Activated naive CD8-positive, alpha-beta T cell treated with anti-CD3 and anti-CD28 coated beads, Interleukin-2, amount 50 U/mL, for 24 hours (primary cell): ENCODE data around the gene NOM1.

Experiments used
- ATAC-seq: fragments of 150-1000 bp; cut with Tn5 transposase; one replicate; pipeline ENCODE4 v1.10.0; 2021
- DNase-seq: peaks from one replicate; pipeline ENCODE4 v3.0.0; 2021
- H3K27ac Mint-ChIP-seq: one replicate; pipeline ENCODE4 v1.8.0; 2021; ENCODE audit warnings: mild to moderate bottlenecking, mixed read lengths
- H3K27me3 Mint-ChIP-seq: one replicate; pipeline ENCODE4 v1.8.0; 2021; ENCODE audit warnings: mixed read lengths
- H3K36me3 Mint-ChIP-seq: one replicate; pipeline ENCODE4 v1.8.0; 2021; ENCODE audit warnings: low read depth, mixed read lengths
- H3K4me1 Mint-ChIP-seq: one replicate; pipeline ENCODE4 v1.8.0; 2021; ENCODE audit warnings: mixed read lengths
- H3K4me3 Mint-ChIP-seq: one replicate; pipeline ENCODE4 v1.8.0; 2021; ENCODE audit warnings: mild to moderate bottlenecking, moderate library complexity, mixed read lengths
- H3K9me3 Mint-ChIP-seq: one replicate; pipeline ENCODE4 v1.8.0; 2021; ENCODE audit warnings: mixed read lengths

The NOM1 gene

DNA sequence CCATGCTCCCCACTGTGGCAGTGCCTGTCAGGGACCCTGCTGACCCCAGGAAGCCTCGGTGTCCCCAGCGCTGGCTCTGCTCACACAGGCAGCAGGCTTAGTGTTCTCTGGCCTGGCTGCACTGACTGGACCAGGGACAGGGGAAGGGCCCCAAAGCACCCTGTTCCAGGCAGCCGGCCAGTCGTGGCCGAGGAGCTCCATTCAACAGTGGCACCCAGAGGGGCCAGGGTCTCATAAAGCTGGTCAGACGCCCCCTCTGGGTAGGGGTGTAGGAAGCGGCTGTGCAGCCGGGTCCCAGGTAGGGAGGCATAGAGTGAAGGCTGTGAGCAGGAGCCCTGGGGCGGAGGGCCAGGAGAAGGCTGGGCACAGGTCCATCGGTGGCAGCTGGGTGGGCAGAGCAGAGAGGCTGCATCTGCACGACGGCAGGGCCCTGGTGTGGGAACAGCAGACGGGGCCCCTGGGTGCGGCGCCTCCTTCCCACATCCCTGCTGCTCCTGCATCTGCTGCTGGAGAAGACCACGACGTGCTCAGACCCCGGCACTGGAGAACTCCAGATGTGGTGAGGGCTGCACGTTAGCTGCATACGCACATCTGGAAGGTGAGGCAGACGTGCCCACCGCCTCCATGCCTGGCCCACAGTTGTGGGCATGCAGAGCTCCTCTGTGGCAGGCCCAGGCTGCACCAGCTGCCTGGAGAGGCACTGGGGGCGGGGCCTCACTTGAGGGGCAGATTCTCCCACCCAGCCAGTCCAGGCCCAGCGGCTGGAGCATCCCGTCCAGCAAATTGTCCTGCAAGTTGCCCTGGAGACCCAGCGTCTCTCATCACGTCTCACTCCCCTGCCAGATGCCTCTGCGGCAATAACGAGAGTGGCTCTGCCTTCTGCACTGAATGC lies 35.8 kb downstream of the NOM1 start:
- Mint-ChIP-seq H3K27me3 (peaks cover under 1% of the 10 kb centered on the region), H3K9me3 (no peaks in the 10 kb centered on the region), H3K4me1 (no peaks in the 10 kb centered on the region), H3K4me3 (no peak overlapping the region), H3K36me3 (no peaks in the 10 kb centered on the region), H3K27ac (no peak overlapping the region)
- DNase-seq (no peak), ATAC-seq (no peak)

DNA sequence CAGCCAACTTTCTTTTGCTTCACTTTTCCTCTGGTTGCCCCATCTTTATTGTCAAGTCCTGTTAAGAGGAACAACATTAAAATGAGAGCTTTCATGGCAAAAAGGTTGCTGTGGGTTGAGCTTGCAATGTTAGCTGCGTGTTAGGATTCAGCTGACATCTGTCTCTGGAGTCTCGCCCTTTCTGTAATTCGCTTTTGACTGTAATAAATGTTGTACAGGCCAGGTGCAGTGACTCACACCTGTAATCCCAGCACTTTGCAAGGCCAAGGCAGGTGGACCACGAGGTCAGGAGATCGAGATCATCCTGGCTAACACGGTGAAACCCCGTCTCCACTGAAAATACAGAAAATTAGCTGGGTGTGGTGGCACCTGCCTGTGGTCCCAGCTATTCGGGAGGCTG lies 36.9 kb downstream of the NOM1 start:
- Mint-ChIP-seq H3K36me3 (no peaks in the 10 kb centered on the region), H3K9me3 (no peaks in the 10 kb centered on the region), H3K27ac (no peak overlapping the region), H3K4me3 (no peak overlapping the region), H3K4me1 (no peaks in the 10 kb centered on the region), H3K27me3 (peaks cover 2% of the 10 kb centered on the region)
- ATAC-seq (no peak), DNase-seq (no peak)

DNA sequence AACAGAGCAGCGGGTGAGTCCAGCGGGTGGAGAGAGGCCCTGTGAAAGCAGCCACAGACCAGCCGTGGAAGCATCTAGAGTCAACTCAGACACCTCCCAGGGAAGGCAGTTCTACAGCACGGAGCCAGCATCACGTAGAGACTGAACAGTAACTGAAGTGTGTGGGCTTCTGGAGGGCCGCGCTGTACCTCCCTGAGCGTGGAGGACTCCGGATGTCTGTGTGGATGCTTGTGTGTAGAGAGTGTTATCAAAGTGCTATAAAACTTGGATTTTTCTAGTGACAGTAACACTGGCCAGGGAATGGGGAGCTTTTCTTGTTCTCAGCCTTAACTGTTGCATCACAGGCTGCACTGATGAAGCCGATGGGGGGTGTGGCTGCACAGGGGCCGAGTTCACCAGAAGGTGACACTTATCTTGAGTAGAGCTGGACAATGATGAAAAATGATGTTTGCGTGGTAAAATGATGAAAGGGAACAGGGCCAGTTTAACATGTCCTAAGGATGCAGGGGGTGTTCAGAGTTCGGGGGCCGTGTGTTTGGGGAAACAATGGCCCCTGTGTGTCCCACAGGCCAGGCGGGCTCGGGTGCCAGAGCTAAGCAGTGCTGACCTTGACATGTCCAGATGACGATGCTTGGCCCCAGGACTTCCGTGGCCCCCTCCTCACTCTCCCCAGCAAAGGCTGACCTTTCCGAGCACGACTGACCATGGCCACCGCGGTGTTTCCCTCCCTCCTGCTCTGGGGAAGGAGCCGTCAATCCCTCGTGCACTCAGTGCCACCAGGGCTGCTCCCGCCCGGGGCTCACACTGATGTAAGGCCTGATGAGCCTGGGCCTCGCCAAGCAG lies 39.1 kb downstream of the NOM1 start:
- DNase-seq (no peak), ATAC-seq (no peak)
- Mint-ChIP-seq H3K27me3 (peaks cover 9% of the 10 kb centered on the region), H3K9me3 (no peaks in the 10 kb centered on the region), H3K4me1 (no peaks in the 10 kb centered on the region), H3K27ac (no peak overlapping the region), H3K4me3 (no peak overlapping the region), H3K36me3 (no peaks in the 10 kb centered on the region)

DNA sequence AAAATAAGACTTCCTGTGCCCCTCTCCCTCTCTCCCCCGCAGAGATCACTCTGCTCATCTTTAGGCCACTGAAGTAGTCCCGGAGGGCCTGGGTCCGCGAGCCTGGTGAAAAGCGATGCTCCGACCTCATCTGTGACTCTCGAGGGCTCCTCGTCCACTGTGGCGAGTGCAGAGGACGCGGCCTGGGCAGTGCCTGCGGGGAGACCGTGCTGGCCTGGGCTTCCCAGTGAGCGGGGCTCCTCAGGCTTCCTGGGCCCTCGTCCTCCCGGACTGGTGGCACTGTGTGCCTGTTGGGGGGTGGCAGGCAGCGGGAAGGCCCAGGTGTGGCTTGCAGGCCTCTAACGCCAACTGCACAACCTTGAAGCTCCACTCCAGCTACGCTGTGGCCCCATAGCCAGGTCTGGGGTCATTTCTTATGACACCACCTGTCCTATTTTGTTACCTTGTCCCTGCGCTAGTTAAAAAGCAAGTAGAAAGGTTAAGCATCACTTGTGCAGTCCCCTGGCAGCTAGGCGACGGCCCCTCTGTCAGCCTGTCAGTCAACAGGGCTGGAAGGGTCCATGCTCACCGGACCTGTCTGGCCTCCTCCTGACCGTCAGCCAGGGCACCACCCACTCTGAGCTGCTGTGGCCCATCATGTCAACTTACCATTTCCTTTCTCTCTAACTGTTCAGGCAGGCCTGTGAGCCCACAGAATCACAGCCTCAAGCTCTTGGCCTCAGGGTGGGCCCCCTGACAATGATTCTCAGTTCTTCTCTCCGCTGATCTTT lies 40.4 kb downstream of the NOM1 start:
- H3K9me3 Mint-ChIP-seq, result no peaks in the 10 kb centered on the region
- H3K27ac Mint-ChIP-seq, result no peak overlapping the region
- peaks cover 18% of the 10 kb centered on the region for H3K27me3 Mint-ChIP-seq
- no peaks in the 10 kb centered on the region for H3K4me1 Mint-ChIP-seq
- ATAC-seq (no peak), DNase-seq (no peak)
- no peak overlapping the region for H3K4me3 Mint-ChIP-seq
- no peaks in the 10 kb centered on the region for H3K36me3 Mint-ChIP-seq

DNA sequence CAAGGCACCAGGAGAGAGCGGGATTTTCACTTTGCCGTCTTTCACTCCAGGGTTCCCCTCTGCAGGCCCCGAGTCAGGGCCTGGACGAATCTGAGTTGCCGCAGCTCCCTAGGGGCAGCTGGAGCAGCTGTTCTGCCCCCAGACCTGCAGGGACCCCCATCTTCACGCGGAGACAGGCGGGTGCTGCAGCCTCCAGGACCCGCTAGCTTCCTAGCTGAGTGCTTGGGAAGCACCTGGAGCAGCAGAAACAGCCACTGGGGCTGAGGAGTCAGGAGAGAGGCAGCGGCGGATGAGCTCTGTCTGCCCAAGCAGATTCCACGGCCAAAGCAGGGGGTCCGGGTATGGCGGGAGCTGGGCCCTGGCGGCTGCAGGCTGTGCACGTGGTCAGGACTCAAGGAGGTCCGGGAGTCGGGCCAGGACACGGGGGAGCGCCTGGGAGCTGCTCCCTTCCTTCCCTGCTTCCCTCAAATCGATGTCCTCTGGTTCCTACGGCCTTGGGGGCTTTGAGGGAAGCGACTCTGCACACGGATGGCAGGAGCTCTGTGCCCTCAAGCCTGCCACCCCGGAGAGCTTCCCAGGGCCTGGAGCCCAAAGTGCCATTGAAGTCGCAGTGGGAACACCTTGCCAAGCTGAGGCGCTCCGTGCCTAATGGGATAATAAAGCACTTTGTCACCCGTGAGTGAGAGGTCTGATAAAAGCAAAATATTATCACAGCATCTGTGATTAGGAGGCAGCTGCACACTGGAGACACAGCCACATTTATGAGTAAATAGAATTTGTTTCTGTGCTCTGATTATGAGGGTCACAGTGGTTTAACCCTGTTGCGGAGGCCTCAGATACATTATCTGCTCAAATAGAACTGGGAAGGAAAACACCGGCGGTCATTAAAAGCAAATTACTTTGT lies 43.8 kb downstream of the NOM1 start:
- no peak for ATAC-seq
- DNase-seq, result no peak
- H3K9me3 Mint-ChIP-seq, result no peaks in the 10 kb centered on the region
- H3K4me3 Mint-ChIP-seq, result no peak overlapping the region
- H3K36me3 Mint-ChIP-seq, result no peaks in the 10 kb centered on the region
- H3K27me3 Mint-ChIP-seq, result peaks cover 43% of the 10 kb centered on the region
- H3K27ac Mint-ChIP-seq, result no peak overlapping the region
- no peaks in the 10 kb centered on the region for H3K4me1 Mint-ChIP-seq

DNA sequence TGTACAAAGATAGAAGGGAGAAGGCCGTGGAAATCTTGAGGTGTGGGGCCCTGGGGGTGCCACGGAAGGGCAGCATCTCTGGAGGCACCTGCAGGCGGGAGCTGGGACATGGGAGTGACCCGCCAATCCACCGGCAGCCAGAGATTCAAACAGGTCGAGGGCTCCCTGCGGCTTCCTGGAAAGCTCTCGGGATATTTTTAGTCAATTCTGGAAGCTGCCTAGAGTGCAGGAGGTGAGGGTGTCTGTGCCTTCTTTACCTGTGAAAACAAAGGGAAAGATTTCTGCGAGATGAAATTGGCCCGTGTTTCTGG lies 44.4 kb downstream of the NOM1 start:
- no peak overlapping the region for H3K4me3 Mint-ChIP-seq
- H3K4me1 Mint-ChIP-seq, result no peaks in the 10 kb centered on the region
- no peak overlapping the region for H3K27ac Mint-ChIP-seq
- ATAC-seq (no peak), DNase-seq (no peak)
- H3K27me3 Mint-ChIP-seq, result peaks cover 49% of the 10 kb centered on the region
- no peaks in the 10 kb centered on the region for H3K9me3 Mint-ChIP-seq
- no peaks in the 10 kb centered on the region for H3K36me3 Mint-ChIP-seq

DNA sequence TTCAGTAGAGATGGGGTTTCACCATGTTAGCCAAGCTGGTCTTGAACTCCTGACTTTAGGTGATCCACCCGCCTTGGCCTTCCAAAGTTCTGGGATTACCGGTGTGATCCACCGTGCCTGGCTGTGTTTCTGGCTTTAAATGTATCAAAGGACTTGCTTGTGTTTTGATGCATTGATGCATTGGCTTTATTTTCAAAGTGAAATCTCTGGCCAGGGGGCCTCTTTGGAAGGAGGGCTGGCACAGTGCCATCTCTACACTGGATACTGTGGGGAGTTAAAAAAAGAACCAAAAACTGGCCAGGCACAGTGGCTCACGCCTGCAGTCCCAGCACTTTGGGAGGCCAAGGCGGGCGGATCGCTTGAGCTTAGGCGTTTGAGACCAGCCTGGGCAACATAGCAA lies 44.9 kb downstream of the NOM1 start:
- Mint-ChIP-seq H3K36me3 (no peaks in the 10 kb centered on the region), H3K4me3 (no peak overlapping the region), H3K27me3 (peaks cover 55% of the 10 kb centered on the region), H3K27ac (no peak overlapping the region), H3K9me3 (no peaks in the 10 kb centered on the region), H3K4me1 (no peaks in the 10 kb centered on the region)
- no peak for ATAC-seq
- DNase-seq, result no peak

DNA sequence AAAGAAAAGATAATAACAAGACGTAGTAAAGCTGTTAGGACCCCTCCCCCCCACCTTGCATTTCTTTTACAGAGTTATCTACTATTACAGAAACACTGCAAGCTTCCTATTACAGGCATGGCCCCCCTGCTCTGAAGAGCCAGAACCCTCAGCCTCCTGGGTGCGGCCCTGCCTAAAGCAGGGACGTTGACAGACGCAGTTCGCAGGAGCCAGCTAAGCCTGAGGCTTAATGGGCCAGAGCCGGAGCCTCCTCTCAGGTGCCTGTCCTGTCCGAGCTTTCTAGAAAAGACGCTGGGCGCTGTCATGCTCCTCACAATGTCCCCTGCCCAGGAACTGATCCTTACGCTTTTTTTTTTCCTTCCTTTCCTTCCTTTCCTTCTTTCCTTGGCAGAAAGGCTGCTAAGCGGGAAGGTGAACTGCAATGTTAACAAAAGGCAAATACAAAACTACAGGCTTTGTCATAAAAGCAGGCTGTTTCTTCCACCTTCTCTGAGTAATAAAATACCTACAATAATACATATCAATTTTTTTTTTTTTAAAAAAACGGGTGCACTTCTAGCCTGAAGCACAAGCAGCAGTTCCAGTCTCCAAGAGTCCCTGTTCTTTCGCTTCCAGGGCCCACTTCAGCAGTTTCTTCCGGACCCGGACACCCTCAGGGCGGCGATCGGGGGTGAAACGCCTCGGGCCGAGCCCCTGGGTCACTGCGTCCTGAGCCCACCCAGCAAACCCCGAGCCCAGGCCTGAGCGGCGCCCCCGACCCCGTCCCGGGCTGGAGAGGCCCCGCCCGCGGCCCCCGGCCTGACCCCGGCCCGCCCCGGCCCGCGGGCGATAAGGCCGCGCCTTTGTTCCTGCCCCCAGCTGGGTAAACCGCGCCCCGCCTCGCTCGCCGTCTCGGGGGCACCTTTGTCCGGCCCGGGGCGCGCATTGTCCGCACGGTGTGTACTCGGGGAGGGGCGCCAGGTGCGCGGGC lies 49.8 kb downstream of the NOM1 start:
- Mint-ChIP-seq H3K4me3 (no peak overlapping the region), H3K27me3 (peaks cover 73% of the 10 kb centered on the region)
- ATAC-seq, result no peak

DNA sequence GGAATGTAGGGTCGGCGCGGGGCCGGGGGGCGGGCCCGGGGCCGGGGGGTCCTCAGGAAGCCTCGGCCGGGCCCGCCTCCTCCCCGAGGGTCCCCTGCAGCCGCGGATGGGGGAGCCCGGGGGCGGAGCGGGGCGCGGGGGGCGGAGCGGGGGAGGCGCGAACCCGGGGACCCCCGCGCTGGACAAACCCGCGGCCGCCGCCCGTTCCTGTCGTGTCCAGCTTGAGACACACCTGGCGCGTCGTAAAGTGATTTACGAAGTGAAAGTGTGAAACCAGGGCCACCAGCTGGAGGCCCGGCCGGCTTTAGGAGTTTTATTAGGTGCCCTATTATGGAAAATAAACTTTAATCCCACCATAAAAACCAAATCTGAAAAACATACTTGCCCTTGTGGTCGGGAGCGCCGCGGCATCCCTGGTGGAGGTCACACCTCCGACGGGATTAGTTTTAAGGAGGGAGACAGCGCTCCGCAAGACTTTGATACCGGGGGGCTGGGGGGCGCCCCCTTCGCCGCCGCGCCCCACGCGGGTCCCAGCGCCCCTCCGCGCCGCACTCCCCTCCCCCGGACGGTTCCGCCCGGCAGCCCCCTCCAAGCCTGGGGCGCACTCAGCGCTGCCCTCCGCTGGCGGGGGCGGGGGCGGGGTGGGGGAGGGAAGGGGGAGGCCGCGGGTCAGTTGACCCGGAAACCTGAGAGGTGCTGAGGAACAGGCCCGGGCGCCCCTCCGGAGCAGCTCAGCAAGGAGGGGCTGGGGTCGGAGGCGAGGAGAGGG lies 50.6 kb downstream of the NOM1 start:
- DNase-seq (no peak), ATAC-seq (no peak)
- Mint-ChIP-seq H3K4me1 (peaks cover 22% of the 10 kb centered on the region), H3K27ac (peak overlapping the region; percentile 5), H3K27me3 (peaks cover 79% of the 10 kb centered on the region), H3K36me3 (no peaks in the 10 kb centered on the region), H3K9me3 (no peaks in the 10 kb centered on the region), H3K4me3 (peak overlapping the region; percentile 67)

More for the DNA sequence above, 49.8 kb downstream of the NOM1 start:
- Mint-ChIP-seq H3K4me1 (peaks cover 15% of the 10 kb centered on the region), H3K36me3 (no peaks in the 10 kb centered on the region), H3K27ac (no peak overlapping the region), H3K9me3 (no peaks in the 10 kb centered on the region)
- DNase-seq, result no peak

DNA sequence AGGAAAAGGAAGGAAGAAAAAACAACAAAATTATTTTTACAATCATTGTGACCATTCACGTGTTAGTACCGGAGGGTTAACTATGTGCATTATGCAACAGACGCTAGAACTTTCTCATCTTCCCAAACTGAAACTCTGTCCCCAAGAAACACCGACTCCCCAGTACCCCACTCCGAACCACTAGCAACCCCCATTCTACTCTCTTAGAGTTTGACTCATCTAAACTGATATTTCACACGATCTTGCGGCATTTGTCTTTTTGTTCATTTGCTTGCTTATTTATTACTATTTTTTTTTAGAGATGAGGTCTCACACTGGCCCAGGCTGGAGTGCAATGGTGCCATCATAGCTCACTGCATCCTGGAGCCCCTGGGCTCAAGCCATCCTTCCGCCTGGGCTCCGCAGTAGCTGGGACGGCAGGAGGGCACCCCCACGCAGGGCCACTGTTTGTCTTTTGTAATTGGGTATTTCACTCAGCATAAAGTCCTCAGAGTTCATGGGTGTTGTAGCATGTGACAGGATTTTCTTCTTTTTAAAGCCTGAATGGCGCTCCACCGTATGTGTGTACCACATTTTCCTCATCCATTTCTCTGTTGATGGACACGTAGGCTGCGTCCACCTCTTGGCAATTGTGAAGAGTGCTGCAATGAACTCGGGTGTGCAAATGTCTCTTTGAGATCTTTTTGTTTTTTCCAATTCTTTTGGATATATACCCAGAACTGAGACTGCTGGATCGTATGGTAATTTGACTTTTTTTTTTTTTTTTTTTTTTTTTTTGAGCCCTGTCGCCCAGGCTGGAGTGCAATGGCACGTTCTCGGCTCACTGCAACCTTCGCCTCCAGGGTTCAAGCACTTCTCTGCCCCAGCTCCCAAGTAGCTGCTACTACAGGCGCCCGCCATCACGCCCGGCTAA lies 51.5 kb downstream of the NOM1 start:
- Mint-ChIP-seq H3K4me1 (peaks cover 22% of the 10 kb centered on the region), H3K27me3 (peaks cover 79% of the 10 kb centered on the region), H3K27ac (peak overlapping the region; percentile 5), H3K4me3 (peak overlapping the region; percentile 67), H3K9me3 (no peaks in the 10 kb centered on the region), H3K36me3 (no peaks in the 10 kb centered on the region)
- ATAC-seq (no peak), DNase-seq (no peak)

DNA sequence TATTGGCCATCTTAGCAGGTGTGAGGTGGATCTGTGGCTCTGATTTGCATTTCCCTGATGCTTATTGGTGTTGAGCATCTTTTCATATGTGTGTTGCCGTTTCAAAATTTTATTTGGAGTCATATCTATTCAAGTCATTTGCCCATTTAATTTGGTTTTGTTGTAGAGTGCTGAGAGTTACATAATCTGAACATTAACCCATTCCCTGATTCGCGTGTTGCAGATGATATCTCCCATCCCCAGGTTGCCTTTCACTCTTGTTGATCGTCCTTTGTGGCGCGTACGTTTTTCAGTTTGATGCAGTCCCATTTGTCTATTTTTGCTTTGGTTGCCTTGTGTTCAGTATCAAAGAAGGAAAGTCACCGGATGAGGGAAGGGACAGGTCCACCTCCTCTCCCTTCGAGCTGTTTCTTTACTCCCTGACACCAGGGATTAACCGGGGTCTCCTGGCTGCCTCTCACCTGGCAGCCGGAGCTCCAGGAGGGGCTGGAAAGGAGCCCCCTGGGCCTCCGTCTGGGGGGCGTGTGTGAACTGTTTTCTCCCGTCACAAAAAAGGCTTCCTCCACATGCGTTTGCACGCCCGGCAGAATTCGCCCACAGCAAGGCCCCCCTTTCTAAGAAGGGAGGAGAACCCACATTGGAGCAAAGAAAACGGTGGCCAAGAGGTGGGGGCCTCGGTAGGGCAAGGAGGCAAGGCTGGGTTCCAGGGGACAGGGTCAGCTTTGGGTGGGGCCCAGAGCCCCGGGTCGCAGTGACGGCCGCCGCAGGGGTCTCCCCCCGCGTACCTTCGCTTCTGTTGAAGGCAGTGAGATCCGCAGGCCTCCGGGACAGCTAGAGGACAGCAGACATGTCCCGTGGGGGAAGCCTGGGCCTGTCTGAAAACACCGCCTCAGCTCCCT lies 52.7 kb downstream of the NOM1 start:
- no peaks in the 10 kb centered on the region for H3K36me3 Mint-ChIP-seq
- H3K27ac Mint-ChIP-seq, result no peak overlapping the region
- peaks cover 22% of the 10 kb centered on the region for H3K4me1 Mint-ChIP-seq
- H3K4me3 Mint-ChIP-seq, result no peak overlapping the region
- ATAC-seq, result no peak
- no peaks in the 10 kb centered on the region for H3K9me3 Mint-ChIP-seq
- no peak for DNase-seq
- peaks cover 80% of the 10 kb centered on the region for H3K27me3 Mint-ChIP-seq
